HG03135 (cell line): Measurements from ENCODE around the gene PTPRR.
"Not testable (repeated sequence)": the region's sequence is repeated elsewhere in the genome, so short reads cannot be mapped to it uniquely, and the experiment has no call there.

Experiments used
- ATAC-seq: cut with Tn5 transposase; IDR thresholded peaks from one replicate; pipeline ENCODE4 v1.9.1; 2021; ENCODE audit warnings: mild to moderate bottlenecking, moderate library complexity; ENCODE audit not compliant: unreplicated experiment

PTPRR gene

DNA sequence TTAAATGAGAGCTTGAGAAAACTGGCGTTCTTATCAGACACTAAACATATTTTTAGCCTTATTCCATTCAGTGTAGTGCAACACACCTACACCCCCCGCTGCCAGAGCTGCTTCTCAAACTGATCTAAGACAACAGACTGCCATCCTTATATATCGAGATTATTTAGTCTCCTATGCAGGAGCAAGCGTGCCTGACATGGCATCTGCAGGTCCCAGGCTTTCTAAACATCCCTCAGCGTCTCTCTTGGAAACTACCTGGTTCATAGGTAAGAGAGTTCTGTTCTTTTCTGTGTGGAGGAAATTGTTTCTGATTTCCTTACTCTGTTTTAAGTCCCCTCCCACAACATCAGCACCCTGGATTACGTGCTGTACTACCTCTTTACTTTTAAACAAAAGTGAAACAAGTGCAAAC lies 166.2 kb downstream of the PTPRR start:
- no peak for ATAC-seq

DNA sequence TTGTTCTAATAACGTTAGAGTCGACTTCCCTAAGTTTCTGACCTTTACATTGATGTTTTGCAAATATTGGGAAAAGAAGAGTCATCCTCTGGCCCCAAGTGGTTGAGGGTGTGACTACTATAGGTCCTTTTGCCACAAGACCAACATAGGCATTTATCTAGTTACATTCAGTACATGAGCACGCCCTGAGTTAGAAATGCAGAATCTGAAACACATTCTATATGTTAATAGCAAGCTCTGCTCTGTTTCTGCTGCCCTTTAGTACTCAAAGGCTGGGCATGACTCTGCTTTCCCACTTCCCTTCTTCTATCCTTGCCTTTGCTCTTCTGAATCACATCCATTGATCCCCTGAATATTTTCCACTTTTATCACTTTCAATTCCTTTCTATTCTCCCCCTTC lies 168.2 kb downstream of the PTPRR start:
- no peak for ATAC-seq

DNA sequence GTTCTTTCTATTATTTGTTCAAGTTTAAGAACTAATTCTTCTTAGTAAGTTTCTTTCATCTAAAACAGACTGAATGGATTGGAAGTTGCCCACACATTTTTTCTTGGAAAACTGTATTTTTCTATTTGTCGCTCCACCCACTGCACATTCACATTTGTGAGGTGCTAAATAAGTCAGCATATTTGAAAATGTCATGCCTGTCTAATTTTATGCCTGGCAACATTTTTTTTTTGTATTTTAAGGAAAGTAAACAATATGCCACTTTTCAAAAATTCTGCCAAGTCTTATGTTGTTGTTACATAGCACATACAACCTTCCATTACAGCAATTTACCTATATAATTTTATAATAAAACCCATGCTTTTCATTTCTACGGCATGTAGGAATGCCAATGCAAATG lies 170.6 kb downstream of the PTPRR start:
- ATAC-seq: no peak

DNA sequence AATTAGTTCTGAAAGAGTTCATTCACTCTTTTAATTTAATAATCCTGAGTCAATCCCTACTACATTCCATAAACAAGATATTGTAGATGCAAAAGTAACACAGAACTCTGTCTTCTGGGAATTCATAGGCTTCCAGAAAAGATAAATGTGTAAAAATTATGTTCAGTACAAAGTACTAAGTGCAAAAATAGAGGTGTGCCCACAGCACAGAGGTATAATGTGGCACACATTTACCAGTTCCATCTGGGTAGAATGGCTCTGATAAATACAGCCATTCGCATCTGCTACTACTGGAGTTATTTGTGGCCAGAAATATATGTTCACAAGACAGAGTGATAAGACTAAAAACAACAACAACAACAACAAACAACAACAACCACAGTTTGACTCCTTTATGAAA lies 171.7 kb downstream of the PTPRR start:
- no peak for ATAC-seq

DNA sequence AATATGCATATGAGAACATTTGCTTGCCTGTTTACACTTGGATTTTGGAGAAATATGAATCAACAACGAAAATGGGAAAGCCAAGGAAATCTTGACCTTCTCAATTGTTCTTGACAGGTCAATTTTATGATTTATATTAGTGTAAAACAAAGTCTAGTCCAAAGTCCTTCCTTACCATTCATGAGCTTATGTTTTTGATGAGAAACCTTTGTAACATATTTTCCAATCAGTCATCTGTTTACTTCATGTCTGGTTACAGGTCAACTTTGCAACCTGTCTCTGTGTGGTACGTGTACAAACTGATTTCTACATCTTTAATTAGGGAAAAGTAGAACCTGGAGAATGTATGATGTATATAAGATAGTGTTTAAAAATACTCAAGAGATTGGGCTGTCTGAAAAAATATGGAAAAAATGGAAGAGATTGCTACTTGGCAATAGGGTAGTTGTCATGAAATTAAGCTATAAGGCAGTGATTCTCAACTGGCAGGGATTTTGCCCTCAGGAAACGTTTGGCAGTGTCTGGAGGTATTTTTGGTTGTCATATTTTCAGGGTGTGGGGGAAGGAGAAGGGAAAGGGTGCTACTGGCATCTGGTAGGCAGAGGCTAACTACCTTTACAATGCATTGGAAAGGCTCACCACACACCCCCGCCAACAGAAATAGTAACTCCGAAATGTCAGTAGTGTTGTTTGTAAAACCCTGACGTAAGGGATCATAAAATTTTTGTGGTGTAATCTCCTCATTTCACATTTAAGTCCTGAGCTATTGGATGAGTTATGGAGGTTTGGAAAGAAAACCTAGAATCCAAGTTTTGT lies 172.9 kb downstream of the PTPRR start:
- ATAC-seq: no peak

DNA sequence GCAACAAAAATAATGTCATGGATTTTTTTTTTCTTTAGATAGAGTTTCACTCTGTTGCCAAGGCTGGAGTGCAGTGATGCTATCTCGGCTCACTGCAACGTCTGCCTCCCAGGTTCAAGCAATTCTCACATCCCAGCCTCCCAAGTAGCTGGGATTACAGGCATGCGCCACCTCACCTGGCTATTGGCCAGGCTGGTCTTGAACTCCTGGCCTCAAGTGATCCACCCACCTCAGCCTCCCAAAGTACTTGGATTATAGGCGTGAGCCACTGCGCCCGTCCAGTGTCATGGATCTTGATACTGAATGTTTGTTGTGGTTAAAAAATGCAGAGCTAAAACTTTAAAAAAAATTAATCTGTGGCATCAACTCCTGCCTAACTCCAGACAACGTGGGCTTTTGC lies 175.5 kb downstream of the PTPRR start:
- no peak for ATAC-seq

DNA sequence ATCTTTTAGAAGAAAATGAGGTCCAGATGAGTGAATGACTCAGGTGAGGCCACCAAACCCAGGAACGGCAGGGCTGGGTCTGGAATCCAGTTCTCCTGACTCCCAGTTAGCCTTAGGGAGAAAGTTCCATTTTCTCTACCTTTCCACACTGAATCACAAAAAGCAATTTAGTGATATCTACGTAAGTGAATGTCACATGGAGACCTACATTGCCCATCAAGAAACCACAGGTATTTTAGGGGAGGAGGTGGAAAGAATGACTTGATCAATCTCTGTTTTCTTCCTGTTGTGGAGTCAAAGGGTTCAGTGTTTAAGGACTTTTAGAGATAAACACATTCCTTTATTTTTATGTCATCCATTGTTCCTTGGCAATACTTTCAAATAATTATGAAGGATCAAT lies 176.4 kb downstream of the PTPRR start:
- no peak for ATAC-seq

DNA sequence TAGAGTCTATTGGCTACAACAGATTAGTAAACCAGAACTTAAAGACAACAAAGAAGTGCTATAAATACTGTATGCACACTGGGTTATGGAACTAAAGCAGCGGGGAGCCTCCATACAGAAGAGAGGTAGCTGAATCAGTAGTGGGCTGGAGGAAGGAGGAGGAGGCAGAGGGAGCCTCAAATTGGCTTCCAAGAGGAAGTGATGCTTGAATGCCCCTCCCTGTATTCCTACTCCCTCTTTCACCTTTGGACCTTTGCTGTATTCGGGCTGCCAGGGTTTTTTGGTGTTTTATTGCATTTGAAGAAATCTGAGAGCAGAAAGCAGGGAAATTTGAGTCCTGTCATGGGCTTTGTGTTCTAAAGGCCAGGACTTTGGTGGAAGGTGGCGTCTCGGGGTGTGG lies 179.3 kb downstream of the PTPRR start:
- ATAC-seq: no peak

DNA sequence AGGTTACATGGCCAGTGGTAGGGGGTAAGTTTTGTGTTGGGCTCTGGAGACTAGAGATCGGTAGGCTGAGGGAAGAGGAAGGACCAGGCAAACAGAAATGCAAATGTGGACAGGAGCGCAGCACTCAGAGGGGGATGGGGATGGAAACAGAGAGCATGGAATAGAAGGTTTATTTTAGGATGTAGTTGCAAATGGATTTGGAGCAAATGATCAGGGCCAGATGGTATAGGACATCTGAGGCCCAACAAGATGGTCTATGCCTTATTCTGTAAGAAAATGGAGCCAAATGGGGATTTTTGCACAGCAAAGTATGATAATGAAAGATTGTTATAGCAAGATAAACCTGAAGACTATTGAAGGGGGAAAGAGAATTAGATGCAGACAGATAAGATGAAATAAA lies 180.8 kb downstream of the PTPRR start:
- ATAC-seq: no peak

DNA sequence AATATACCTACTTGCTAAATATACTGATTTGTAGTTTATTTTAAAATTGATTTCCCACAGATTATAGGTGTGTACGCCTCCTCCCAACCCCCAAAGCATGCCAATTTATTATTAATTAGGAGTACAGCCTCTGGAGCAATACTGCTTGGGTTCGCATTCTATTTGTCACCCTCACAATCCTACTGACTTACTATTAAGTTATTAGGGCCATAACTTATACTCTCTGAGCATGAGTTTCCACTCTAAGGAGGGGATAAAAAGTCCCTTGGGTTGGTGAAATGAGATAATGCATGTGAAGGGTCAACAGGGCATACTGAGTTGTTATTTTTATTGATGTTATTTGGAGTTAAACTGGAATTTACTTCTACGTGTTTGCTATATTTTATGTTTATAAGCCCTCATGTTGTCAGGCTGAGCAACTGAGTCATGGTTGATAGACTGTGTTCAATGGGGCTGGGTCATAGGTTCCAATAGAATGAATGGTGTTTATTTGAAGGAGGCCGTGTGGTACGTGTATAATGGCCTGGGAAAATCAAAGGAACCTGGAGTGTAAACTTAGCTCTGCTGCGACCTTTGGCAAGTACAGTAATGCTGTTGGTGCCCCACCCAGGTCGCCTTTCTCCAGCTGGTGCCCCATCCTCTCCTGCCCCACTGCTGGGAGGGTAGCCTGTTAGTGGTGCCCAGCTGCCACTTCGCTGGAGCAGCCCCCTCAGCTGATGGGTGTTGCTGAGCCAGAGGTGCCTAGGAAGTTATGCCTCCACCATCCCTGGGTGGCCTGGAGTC lies 184.0 kb downstream of the PTPRR start:
- no peak for ATAC-seq

DNA sequence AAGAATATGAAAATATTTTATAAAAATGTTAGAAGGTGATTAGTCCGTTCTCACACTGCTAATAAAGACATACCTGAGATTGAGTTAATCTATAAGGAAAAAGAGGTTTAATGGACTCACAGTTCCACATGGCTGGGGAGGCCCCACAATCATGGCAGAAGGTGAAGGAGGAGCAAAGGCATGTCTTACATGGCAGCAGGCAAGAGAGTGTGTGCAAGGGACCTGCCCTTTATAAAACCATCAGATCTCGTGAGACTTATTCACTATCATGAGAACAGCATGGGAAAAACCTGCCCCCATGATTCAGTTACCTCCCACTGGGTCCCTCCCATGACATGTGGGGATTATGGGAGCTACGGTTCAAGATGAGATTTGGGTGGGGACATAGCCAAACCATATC lies 185.3 kb downstream of the PTPRR start:
- not testable (repeated sequence) for ATAC-seq

DNA sequence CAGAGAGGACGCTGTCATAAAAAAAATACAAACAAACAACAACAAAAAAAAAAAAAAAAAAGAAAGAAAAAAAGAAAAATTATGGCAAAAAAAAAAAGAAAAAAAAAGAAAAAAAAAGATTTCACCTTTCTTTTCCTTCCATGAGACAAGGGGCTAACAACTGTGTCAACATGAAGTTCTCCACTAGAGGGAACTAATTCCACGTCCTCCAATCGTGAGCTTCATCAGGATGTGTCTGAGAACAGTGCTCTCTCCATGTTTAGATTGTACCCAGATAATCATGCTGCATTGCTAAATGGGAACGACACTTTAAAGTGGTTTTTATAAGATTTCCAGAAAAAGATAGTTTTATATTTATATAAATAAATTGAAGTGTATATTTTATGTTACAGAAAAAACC lies 187.2 kb downstream of the PTPRR start:
- peak; percentile 81 for ATAC-seq

DNA sequence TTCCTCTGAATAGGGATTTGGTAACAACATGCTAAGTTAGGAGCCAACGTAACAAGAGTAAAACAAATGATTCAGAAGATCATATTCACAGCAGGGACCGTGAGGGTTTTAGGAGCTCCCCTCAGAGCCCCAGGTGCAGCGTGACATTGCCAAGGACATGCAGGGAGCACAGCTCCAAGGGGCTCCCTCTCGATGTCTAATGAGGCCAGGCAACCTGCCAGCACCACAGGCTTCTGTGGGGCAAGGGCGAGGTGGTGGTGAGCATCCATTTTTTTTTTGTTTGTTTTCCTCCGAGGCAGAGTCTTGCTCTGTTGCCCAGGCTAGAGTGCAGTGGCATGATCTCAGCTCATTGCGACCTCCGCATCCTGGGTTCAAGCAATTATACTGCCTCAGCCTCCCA lies 188.3 kb downstream of the PTPRR start:
- ATAC-seq: no peak

DNA sequence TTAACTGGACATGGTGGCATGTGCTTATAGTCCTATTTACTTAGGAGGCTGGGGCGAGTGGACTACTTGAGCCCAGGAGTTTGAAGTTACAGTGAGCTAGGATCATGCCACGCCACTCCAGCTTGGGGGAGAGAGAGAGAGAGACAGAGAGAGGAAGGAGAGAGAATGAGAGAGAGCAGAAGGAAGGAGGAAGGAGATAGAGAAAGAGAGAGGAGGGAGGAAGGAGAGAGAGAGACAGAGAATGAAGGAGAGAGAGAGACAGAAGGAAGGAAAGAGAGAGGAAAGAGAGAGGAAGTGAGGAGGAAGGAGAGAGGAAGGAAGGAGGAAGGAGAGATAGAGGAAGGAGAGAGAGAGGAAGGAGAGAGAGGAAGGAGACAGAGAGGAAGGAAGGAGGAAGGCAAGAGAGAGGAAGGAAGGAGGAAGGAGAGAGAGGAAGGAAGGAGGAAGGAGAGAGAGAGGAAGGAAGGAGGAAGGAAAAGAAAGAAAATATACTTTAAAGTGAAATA lies 189.8 kb downstream of the PTPRR start:
- no peak for ATAC-seq

DNA sequence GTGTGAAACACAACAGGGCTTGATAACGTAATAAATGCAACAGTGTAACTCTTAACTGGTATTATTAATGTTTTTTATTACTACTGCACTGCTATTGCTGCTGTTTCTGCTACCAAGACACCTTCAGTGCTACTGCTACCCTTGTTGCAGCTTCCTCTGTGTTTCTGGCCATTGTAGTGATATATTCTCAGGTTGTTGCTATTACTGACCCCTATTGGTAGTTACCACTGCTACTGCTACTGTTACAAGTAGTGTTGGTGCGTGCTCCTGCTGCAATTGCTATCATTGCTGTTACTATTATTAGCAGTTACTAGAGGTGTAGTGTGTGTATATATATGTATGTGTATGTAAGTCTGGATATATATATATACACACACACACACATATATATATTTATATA lies 196.1 kb downstream of the PTPRR start:
- no peak for ATAC-seq

DNA sequence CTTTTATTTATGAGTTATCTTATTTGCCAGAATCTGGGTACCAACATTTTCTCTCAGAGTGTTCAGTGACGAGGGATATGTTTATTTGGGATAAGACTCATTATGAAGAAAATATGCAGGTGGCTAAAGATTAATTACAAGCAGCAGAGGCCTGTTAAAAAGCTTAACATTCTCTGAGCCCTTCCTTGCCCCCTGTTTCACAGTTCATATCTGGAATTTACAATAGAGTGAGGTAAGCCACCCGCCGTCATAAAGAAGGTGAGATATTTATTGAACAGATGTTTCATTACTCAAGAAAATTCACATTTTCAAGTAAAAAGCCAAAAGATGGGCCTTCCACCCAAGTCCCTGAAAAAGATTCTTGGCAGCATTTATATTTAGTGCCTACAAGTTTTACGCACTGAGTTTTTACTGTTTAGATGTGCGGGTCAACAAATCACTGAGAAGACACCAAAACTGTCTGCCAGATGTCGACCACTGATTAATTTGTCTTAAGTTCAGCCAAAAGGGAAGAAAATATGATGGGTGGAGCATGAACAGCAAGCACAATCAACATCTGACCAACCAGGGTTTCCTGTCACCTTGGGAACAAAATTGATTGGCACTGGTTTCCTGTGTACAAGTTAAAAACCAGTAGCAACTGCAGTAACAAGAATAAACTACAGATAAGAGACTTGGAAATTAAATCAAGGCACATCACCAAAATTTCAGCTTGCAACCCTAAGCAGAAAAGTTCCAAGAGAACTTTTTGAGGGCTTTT lies 197.8 kb downstream of the PTPRR start:
- no peak for ATAC-seq

DNA sequence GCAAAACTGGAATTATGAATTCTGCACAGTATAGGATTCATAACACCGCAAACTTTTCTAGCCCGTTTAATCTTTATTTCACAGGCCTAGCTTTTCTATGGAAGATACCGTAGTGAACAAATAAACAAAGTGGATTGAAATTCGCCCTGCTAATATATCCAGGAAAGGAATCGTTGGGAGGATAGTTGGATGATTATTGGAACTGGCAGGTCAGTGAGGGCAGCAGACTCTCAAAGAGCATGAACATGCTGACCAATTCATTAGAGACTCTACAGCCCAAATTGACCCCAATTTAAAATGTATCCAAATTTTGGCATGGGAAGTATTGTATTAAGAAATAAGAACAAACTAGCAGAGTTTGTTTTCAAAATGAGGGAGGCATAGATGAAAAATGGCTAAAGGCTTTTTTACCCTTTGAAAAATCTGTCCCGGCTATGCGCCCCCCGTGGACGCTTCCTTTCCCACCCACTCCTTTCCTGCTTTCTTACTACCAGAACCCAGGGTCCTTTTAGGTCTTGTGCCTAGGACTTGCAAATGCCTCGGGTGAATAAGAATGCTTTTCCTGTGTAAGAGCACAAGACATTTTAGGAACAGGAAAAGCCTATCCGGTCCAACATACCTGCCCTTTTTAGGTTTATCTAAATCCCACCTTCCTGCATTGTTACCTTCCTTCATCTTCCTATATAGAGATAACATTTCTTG lies 198.7 kb downstream of the PTPRR start:
- no peak for ATAC-seq

DNA sequence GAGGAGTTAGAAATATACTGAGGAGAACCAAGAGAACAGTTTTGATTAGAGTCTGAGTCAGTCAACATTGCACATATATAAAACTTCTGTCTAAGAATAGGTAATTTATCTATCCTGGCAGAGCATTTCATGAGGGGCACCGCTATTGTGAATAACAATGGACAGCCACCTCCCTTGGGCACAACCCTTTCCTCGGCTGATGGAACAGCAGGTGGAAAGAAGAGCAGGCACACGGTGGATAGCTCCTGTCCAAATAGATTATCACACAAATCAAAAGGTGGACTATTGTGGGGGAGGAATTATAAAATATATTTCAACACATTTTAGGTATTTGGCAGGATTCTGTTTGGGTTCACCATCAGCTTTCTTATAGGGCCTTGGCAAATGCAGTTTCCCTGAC lies 199.3 kb downstream of the PTPRR start:
- ATAC-seq: no peak

DNA sequence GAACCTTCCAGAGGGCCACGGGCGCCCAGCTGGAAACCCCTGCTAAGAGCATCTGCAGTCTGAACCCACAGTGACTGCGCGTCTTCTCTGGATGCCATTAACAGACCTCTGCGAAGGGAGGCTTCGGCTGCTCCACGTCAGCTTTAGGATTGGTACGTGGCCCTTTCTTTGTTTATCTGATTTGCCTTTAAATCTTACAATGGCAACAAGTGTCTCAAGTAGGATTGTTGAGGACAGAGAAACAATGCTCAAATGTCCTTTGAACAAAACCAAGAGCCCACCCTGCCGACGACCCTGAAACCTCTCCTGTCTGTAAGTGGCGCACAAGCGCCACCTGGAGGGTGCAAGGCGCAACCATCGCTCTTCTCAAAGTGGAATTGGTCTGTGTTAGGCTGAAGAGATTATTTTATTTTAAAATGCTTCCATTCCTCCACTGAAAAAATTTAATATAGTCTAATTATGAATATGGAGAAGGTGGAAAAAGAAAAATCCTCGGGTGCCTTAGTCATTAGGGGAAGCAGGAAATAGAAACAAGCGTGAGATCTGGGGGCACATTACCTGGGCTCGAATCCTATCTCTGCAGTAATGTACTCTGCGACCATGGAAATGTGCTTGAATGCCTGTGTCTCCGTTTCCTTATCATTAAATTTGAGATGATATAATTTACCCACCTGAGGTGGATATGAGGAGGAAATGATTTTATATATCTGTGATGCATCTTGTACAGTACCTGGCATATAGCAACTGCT lies 200.7 kb downstream of the PTPRR start:
- peak; percentile 65 for ATAC-seq

DNA sequence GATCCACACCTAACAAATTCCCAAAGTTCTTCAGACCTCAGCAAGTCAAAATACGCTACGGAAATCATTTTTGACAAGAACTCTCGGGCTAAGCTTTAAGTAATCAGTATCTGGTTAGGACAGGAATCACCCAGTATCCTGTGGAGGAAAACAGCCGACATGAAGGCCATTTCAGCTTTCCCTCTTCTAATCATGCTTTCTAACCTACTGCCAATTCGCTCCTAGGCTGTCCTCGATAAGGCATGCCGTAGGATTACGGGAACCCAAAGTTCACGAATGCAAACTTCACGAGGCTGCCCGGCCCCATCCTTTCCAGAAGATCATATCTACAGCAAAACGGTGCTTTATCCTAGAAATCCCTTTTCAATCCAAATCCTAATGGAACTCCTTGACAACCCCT lies 201.5 kb downstream of the PTPRR start:
- ATAC-seq: no peak
